NCI-H1930 (cell line): ENCODE results near the gene DNAH5.
"Not testable (repeated sequence)": the region's sequence is repeated elsewhere in the genome, so short reads cannot be mapped to it uniquely, and the experiment has no call there.

Experiments used
- DNase-seq, 2 experiments: peaks; one replicate each; lab custom pipeline; 2025; lab: John Stamatoyannopoulos, UW

DNAH5 gene

GRCh38 chr5:13843175-13843846 lies 101.2 kb downstream of the DNAH5 start:
- DNase-seq = no peak

GRCh38 chr5:13833440-13833839 lies 111.0 kb downstream of the DNAH5 start:
- DNase-seq = no peak

GRCh38 chr5:13831351-13831750 lies 113.1 kb downstream of the DNAH5 start:
- no peak for DNase-seq

- DNase-seq = no peak
Observed at GRCh38 chr5:13830536-13830935, 114.0 kb downstream of the DNAH5 start.

- DNase-seq = no peak
Observed at GRCh38 chr5:13821366-13821765, 123.1 kb downstream of the DNAH5 start.

- DNase-seq = no peak
Observed at GRCh38 chr5:13816126-13816525, 128.4 kb downstream of the DNAH5 start.

- DNase-seq = no peak
Observed at GRCh38 chr5:13814301-13814700, 130.2 kb downstream of the DNAH5 start.

GRCh38 chr5:13809921-13810320 lies 134.6 kb downstream of the DNAH5 start:
- DNase-seq = no peak

- DNase-seq = no peak
Observed at GRCh38 chr5:13804336-13804735, 140.2 kb downstream of the DNAH5 start.

- DNase-seq = not testable (repeated sequence)
Observed at GRCh38 chr5:13798569-13798968, 145.9 kb downstream of the DNAH5 start.

- DNase-seq = no peak
Observed at GRCh38 chr5:13785781-13786415, 158.6 kb downstream of the DNAH5 start.

- no peak for DNase-seq
Observed at GRCh38 chr5:13783726-13784125, 160.8 kb downstream of the DNAH5 start.

- DNase-seq = no peak
Observed at GRCh38 chr5:13780081-13780480, 164.4 kb downstream of the DNAH5 start.

GRCh38 chr5:13773649-13774048 lies 170.8 kb downstream of the DNAH5 start:
- no peak for DNase-seq

GRCh38 chr5:13771011-13771571 lies 173.4 kb downstream of the DNAH5 start:
- DNase-seq = no peak

GRCh38 chr5:13766236-13766635 lies 178.3 kb downstream of the DNAH5 start:
- no peak for DNase-seq

- no peak for DNase-seq
Observed at GRCh38 chr5:13763719-13764118, 180.8 kb downstream of the DNAH5 start.

GRCh38 chr5:13749766-13750165 lies 194.7 kb downstream of the DNAH5 start:
- no peak for DNase-seq

GRCh38 chr5:13746026-13746425 lies 198.5 kb downstream of the DNAH5 start:
- DNase-seq = no peak

GRCh38 chr5:13745508-13745907 lies 199.0 kb downstream of the DNAH5 start:
- no peak for DNase-seq

GRCh38 chr5:13740471-13740870 lies 204.0 kb downstream of the DNAH5 start:
- no peak for DNase-seq

- no peak for DNase-seq
Observed at GRCh38 chr5:13739479-13739878, 205.0 kb downstream of the DNAH5 start.

GRCh38 chr5:13735691-13736090 lies 208.8 kb downstream of the DNAH5 start:
- DNase-seq = no peak
